GM13976 (cell line): ENCODE measurements around the gene SERPINI2.

Experiments
- DNase-seq: peaks from one replicate; pipeline ENCODE4 v3.0.0; 2012; ENCODE audit warnings: low spot score
- in situ Hi-C: fragments of 300-500 bp; cut with MboI; formaldehyde crosslinking; loops from one replicate; pipeline ENCODE4 v1.12.0; 2022; ENCODE audit warnings: low sequenced_read_pairs, mixed read lengths, inconsistent platforms; ENCODE audit not compliant: unreplicated experiment
- TF ChIP-seq, protein P1 (sequence below): IDR thresholded peaks from 2 replicates; pipeline ENCODE4 v1.5.1; 2012; ENCODE audit warnings: borderline replicate concordance, mild to moderate bottlenecking; ENCODE audit not compliant: insufficient read depth; ENCODE audit errors: extremely low read depth, missing control alignments, control extremely low read depth

The SERPINI2 gene

GRCh38 chr3:167483708-167484475 is 10.1 kb upstream of the SERPINI2 start:
- DNase-seq = no peak
- in situ Hi-C loops = no loop called here
- TF ChIP-seq, protein P1, sequence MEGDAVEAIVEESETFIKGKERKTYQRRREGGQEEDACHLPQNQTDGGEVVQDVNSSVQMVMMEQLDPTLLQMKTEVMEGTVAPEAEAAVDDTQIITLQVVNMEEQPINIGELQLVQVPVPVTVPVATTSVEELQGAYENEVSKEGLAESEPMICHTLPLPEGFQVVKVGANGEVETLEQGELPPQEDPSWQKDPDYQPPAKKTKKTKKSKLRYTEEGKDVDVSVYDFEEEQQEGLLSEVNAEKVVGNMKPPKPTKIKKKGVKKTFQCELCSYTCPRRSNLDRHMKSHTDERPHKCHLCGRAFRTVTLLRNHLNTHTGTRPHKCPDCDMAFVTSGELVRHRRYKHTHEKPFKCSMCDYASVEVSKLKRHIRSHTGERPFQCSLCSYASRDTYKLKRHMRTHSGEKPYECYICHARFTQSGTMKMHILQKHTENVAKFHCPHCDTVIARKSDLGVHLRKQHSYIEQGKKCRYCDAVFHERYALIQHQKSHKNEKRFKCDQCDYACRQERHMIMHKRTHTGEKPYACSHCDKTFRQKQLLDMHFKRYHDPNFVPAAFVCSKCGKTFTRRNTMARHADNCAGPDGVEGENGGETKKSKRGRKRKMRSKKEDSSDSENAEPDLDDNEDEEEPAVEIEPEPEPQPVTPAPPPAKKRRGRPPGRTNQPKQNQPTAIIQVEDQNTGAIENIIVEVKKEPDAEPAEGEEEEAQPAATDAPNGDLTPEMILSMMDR = no peak

GRCh38 chr3:167481164-167481563 is 7.3 kb upstream of the SERPINI2 start:
- TF ChIP-seq, protein P1 = no peak
- in situ Hi-C loops = no loop called here
- DNase-seq = no peak

- DNase-seq = no peak
- TF ChIP-seq, protein P1 = no peak
- in situ Hi-C loops = no loop called here
These were observed 6.9 kb upstream of the SERPINI2 start for GRCh38 chr3:167480748-167481147.

DNA sequence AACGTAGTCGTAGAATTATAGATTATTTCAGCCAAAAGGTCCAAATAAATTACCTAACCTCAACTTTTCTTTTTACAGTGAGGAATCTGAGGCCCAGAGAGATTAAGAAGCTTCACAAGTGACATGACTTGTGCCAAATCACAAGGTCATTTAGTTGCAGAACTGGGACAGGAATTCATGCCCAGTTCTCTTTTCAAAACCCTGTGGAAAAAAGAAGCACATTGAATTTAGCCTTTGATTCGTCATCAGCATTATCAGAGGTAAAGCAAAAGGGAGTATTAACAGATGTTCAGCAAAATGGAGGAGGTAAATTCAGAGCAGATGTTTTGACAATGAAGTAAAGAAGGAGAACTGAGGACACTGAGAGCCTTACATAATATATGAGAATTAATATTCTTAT is 4.5 kb downstream of the SERPINI2 start:
- no peak for DNase-seq
- in situ Hi-C loops = no loop called here
- TF ChIP-seq, protein P1 = no peak

GRCh38 chr3:167467848-167468611 is 5.8 kb downstream of the SERPINI2 start:
- in situ Hi-C loops = no loop called here
- TF ChIP-seq, protein P1 = no peak
- DNase-seq = no peak

DNA sequence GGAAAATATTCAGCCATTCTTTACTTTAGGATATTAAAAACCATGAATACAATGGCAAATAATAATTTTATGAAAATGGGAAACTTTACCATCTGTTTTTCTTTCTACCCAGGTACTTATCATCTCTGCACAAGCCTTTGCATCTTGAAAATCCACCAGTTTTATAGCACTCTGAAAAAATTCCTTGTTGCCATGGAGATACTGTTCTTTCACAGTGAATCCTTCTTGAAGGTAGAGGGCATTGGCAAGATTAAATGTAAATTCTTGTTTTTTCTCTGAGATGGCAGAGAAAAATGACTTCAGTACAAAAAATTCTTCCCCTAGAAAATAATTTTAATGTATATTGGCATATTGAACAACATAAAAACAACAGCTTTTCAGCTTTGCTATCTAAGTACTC is 6.9 kb downstream of the SERPINI2 start:
- DNase-seq = no peak
- TF ChIP-seq, protein P1 = no peak
- in situ Hi-C loops = no loop called here
